GM12872 (cell line): ENCODE results near the gene VSIG8.

Experiments
- CTCF ChIP-seq: IDR thresholded peaks from 3 replicates; pipeline ENCODE4 v1.5.1; 2011; ENCODE audit warnings: low read depth, mild to moderate bottlenecking, low read length, moderate library complexity; ENCODE audit not compliant: insufficient read depth

Gene VSIG8

GRCh38 chr1:159854693-159855192, 7.7 kb downstream of the VSIG8 start:
- TF ChIP-seq CTCF, result no peak

- no peak for TF ChIP-seq CTCF
Measured at GRCh38 chr1:159854116-159854692, 8.3 kb downstream of the VSIG8 start.

- TF ChIP-seq CTCF, result no peak
Measured at GRCh38 chr1:159853417-159854115, 8.9 kb downstream of the VSIG8 start.

GRCh38 chr1:159851407-159851806, 11.1 kb downstream of the VSIG8 start:
- TF ChIP-seq CTCF, result peak; percentile 38; the same call in 1 of the 3 replicates

GRCh38 chr1:159849626-159850366, 12.7 kb downstream of the VSIG8 start:
- no peak for TF ChIP-seq CTCF

GRCh38 chr1:159848326-159848725, 14.1 kb downstream of the VSIG8 start:
- no peak for TF ChIP-seq CTCF

- no peak for TF ChIP-seq CTCF
Measured at GRCh38 chr1:159847231-159847630, 15.2 kb downstream of the VSIG8 start.
